ENCODE measurements around the gene TUT7.

TUT7 gene

DNA sequence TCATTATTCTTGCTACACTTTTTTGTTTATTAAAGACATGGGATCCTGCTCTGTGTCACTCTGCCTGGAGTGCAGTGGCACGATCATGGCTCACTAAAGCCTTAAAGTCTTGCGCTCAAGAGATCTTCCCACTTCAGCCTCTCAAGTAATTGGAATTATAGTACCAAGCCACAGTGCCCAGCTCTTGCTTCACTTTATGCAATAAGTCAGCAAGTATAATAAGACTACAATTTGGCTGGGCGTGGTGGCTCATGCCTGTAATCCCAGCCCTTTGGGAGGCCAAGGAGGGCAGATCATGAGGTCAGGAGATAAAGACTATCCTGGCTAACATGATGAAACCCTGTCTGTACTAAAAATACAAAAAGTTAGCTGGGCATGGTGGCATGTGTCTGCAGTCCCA is 100.6 kb downstream of the TUT7 start:
- no peak for DNase-seq (ENCODE audit: low read depth in 2 of 2)

DNA sequence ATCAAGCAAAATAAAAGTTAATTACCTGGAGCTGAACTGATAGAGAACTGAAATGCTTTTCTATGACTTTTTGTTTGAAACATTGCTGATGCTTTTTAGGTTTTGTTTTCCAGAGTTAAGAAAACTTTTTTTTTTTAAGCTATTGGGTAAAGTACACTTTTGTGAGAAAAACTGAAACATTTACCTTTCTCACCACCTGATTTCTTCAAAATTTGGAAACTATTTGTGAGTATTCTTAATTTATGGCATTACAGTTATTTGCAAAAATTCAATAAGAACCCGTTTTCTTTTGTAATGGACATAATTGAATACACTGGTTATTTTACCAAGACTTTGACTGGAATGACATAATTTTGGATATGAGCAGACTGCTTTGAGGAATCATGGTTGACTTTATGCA is 101.3 kb downstream of the TUT7 start:
- DNase-seq (ENCODE audit: low read depth in 2 of 2) = no peak

DNA sequence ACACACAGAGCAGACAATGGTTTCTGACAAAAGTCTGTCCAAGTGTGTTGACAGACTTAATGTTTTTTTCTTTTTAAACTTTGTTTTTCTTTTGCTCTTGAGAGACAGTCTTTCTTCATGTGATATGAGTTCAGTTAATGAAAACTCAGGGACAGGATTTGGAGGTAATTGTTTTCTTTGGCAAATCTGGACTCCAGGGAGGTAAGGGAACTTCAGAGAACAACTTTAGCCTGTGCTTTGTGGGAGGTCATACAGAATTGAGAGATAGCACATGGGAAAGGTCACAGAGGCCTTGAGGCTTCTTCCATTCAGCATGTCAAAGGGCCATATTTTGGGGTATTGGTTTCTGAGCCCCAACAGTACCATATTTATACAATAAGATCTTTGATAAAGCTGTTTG is 104.1 kb downstream of the TUT7 start:
- no peak for DNase-seq (ENCODE audit: low read depth in 2 of 2)

DNA sequence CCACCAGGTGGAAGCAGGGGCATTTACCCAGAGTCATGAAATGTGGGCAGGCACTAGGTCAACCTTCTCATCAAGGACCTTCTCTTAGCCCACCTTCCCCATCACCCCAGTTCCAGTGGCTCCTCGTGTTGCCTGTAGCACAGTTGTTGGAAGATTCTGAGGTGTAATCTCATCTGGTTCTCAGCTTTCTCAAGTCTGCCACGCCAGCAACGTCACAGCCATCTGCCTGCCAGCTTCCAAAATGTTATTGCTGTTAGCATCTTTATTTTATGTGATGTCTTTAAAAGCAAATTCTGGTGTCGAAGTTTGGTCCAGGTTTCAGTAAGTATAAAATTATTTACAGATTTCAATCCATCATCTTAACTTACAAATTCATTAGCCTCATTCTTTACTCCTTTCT is 105.5 kb downstream of the TUT7 start:
- no peak for DNase-seq (ENCODE audit: low read depth in 2 of 2)

DNA sequence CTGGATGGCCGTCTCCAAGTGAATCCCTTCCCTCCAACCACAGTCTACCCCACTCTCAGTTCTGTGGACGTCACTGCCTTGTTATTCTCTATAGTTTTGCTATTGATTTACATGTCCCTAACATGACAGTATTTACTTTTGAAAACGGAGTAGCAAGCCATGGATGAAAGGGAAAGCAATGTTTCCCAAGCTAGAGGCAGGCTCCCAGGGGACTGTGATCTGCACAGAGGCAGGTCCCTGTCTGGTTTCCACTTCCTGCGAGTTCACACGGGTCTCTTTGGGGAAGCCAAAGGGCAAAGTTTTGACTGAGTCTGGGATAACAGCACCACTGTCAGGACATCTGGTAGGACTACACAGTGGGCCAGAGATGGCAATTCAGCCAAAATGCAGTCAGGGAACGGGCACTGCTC is 107.5 kb downstream of the TUT7 start:
- no peak for DNase-seq (ENCODE audit: low read depth in 2 of 2)

DNA sequence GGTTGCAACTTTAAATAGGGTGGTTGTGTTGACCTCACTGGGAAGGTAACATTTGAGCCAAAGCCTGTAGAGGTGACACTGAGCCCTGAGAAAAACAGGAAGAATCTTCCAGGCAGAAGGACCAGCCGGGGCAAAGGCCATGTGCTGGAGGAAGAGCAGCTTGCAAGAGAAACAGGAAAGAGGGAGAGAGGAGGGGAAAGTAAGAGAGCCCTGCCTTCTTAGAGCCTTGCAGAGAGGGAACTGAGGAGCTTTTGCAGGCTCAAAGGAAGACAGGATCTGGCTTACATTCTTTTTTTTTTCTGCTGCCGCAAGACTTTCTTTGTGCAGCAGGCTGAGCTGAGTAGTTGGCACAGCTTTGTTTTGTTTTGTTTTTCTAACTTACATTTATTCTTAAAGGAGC is 112.1 kb downstream of the TUT7 start:
- no peak for DNase-seq (ENCODE audit: low read depth in 2 of 2)

DNA sequence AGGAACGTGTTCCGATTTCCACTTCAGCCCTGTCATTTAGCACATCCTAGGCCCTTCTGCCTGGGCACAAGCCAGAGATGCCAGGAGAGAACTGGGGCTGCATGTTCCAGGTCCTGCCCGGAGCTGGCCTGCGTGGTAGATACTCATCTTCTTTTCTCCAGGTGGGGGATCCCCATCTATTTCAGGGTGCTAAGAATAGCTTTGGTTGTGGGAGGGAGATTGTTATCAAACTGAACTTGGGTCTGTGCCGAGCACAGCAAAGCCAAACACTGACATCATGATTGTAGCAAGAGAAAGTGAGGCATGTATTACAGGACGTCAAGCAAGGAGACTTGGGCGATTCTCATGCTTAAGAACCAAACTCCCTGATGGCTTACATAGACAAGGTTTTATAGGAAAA is 113.0 kb downstream of the TUT7 start:
- no peak for DNase-seq (ENCODE audit: low read depth in 2 of 2)

DNA sequence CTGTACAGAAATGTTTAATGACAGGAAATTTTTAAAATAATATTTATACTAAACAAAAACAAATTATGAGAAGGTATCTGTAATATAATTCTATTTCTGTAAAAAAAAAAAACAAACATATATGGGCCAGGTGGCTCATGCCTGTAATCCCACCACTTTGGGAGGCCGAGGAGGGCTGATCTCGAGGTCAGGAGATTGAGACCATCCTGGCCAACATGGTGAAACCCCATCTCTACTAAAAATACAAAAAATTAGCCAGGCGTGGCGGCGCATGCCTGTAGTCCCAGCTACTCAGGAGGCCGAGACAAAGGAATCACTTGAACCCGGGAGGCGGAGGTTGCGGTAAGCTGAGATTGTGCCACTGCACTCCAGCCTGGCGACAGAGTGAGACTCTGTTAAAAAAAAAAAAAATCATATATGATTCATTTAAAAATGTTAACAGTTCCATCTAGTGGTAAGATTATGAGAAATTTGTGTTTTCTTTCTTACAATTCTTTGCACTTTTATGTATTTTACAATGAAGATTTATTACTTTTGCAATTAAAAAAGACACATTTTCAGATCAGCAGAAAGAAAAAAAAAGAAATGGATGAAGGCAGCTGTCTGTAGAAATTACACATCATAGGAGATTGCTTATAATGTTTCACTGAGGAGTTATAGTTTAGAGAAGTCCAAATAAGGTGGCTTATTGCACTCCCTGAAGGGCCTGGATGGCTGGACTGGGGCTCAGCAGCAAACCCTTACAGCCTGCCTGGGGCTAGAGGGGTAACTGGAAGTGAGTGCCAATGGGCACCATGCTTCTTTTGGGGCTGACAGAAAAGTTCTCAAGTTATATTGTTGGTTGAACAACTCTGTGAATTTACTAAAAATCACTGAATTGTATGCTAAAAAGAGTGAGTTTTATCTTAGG is 115.1 kb downstream of the TUT7 start:
- DNase-seq (ENCODE audit: low read depth in 2 of 2) = no peak
